HG03064 (cell line): ENCODE measurements around the gene C1orf141.
"Not testable (repeated sequence)": the region's sequence is repeated elsewhere in the genome, so short reads cannot be mapped to it uniquely, and the experiment has no call there.

Experiments
- ATAC-seq: cut with Tn5 transposase; IDR thresholded peaks from one replicate; pipeline ENCODE4 v1.9.1; 2021; ENCODE audit warnings: low read depth; ENCODE audit not compliant: unreplicated experiment

C1orf141 gene

DNA sequence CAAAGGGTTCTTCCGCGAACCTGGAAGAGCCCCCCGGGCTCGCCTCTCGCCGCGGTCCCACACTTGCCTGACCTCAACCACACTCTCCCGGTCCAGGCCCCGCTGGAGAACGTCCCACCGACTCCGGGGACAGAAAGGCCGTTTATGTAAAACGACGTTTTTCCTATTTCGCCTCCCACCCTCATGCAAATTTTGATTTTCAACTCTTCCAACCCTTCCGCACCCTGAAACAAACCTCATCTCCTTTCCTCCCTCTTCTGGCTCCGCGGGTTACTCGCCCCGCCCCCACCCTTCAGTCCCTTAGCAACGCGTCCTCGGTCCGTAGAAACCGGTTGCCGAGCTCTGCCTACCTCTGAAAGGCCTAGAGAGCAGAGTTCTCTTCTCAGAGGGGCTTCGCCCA is at the start of gene C1orf141:
TSS of gene C1orf141 (minus strand) at position 276 of the 400 bp plus-strand sequence. CDS start 7,730 bp downstream, outside the sequence.
- ATAC-seq: no peak

DNA sequence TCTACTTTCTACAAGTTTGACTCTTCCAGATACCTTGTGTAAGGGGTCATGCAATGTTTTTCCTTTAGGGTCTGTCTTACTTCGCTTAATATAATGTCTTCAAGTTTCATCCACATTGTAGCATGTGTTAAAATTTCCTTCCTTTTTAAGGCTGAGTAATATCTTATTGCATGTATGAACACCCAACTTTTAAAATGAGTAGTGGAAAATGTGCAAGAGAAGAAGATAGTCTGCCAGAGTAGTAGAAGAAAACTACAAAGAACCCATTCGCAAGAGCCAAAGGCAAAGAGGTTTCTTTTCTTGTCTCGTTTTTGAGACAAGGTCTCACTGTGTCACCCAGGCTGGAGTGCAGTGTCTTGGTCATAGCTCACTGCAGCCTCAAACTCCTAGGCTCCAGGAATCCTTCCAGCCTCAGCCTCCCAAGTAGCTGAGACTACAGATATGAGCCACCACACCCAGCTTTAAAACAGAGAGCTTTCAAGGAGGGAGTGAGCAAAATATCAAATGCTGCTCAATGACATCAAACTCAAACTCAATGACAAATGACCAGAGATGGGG is 40.8 kb upstream of the C1orf141 start:
- no peak for ATAC-seq

DNA sequence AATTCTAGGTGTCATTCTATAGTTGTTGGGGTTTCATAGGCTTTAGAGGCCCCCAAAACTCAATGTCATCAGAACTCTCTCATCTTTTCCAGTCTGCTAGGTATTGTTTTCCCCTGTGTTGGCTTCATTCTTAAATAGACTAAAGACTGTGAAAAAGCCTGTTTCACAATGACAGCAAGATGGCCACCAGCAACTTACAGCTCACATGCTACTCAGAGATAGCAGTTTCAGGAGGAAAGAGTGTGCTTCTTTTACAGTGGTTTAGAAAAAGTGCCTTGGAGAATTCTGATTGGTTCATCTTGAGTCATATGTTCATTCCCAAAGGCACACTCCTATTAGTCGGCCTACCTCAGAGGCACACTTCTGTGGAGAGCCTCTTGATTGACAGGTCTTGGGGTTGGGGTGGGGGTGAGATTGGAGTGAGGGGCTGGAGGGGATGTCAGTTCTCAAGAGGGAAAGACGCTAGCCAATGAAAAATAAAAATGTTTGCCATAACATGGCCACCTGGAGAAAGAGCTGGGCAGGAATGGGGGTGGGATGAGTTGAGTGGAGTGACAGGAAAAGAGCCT is 40.0 kb upstream of the C1orf141 start:
- no peak for ATAC-seq

DNA sequence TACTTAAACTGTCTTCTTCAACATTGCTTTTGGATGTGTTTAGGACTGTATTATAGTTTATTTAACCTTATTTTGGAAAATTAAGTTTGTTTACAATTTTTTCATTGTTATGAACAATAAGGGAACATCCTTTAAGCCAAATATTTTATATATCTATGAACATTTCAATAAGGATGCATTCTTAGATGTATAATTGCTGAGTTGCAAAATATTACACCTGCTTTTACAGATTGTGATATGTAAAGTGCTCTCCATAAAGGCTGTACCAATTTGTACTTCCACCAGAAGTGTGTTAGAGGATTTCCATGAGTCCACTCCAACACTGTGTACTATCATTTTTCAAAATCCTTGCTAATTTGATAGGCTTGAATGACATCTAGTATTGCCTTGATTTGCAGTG is 39.2 kb upstream of the C1orf141 start:
- ATAC-seq: no peak

DNA sequence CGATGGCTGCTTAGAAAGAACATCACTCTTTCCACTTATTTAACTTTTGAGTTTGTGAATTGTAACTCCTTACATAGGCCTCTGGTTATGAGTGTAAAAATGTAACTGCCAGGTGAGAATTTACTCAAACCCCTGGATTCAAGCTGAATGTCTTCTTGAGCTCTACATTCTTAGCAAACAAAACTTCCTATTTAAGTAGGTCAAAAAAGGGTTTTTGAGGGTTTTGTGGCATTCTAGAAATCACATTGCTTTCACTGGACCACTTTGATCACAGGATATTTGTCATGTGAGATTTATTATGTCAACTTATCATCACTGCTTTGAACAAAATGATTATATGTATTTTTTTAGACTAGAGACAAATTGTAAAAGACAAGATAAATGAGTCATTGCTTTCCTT is 37.2 kb upstream of the C1orf141 start:
- no peak for ATAC-seq

DNA sequence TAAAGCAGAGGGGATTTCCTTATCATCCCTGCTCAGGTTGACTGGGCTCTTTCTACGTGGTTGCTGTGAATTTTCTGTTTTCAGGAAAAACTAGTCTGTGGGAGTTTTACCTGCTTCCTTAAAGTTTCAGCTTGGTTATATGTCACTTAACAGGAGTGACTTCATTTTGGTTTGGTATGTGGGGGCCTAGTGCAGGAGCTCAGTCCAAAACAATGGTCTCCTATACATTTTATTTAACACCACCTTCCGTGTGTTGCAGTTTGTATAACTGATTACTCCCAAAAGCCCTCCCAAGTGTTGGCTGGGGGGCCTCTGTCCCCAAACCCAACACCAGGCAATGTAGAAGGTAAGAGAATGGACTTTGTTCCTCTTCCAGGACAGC is 36.8 kb upstream of the C1orf141 start:
- ATAC-seq: no peak

DNA sequence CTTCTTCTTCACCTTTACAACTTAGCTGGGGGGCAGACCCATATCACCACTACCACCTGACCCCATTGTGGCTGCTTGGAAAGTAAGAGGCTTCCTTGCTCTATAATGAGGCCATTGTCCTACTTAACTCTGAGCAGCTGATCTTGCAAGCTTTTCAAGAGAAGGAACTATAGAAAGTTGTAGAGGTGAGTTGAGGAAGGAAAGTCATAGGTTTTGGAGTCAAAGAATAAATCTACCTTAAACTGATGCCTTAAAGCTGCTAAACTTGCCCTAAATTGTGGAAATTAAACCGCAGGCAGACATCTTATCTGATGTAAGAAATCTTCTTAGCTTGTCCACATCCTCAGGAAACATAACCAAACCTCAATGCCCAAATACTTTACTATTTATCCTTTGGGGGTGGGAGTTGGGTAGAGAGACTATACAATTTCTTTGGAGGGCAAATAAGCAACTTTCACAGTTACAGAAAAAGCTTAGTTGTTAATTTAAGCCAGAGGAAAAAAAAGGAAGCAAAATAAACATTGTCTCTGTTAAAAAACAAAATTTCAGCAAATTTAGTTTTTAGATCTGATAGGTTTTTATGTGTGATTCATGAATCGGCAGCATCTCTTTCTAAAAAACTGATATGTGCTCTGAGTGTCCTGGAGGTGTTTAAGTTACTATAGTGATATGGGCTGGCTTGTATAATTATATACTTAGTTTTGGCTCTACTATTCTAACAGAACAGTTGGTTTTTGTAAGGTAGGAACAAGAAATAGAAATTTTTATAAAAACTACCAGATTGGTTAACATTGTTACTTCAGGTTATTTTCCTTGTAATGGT is 36.2 kb upstream of the C1orf141 start:
- no peak for ATAC-seq

DNA sequence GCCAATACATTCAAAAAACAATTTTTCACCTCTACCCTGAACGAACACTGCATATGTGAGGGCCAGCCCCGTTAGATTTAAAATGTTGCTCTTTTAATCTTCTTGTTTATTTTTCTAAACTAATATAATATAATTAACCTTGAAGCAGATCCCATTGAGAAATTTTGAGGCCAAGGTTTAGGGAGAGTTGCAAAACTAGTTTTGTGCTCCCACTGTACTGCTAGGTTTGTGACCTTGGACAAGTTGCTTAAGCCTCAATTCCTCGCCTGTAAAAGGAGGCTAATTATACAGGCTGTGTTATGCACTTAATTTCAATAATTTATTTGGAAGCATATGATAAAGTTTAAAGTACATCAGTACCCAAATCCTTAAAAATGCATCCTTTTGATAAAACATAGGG is 35.2 kb upstream of the C1orf141 start:
- no peak for ATAC-seq

DNA sequence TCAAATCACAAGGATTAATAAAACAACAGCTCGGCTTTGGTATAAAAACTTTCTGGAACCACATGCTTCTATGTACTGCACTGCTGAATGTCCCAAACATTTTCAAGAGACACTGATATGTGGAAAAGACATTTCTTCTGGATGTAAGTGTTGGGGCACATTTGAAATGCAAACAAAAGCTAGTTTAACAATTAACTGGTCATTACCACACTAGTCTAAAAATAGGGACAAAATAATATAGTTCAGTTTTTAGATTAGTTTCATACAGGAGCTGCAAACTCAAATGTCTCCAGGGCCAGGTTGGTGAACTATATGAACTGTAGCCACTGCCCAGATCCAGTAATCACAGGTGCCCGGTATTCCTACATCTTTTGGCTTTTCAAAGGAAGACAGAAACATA is 34.7 kb upstream of the C1orf141 start:
- ATAC-seq: peak; percentile 47

DNA sequence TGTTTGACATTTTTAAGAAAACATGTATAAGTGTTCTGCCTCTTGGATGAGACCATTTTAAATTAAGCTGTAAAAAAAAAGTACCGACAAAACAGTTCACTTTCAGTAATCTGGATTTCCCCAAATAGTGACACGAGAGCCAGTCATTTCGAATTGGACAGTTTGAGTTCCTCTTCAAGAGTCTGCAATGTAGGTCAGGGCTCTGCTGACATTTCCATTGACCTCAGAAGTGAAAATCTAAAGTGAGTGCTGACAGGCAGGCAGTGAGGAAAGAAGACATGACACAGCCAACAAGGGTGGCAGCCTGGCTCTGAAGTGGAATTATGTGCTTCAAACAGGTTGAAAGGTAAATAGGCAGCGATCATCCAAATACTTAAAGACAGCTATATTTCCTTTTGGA is 31.4 kb upstream of the C1orf141 start, which contains the start of gene IL23R:
TSS of gene IL23R (plus strand) at position 259 of the 400 bp plus-strand sequence. CDS start 1,667 bp downstream, outside the sequence.
- peak; percentile 81 for ATAC-seq

DNA sequence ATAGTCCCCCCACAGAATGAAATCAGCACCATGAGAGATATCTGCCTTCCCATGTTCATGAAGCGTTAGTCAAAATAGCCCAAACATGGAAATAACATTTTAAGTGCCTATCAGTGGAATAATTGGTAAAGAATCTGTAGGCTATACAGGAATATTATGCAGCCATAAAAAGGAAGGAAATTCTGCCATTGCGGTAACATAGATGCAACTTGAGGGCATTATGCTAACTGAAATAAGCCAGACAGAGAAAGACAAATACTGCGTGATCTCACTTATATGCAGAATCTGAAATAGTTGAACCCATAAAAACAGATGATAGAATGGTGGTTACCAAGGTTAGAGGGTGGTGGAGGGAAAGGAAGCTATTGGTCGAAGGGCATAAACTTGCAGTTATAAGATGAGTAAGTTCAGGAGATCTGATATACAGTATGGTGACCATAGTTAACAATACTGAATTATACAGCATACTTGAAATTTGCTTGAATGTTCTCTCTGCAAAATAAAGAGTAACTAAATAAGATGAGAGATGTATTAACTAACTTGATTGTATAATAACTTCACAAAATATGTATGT is 30.8 kb upstream of the C1orf141 start:
- no peak for ATAC-seq

DNA sequence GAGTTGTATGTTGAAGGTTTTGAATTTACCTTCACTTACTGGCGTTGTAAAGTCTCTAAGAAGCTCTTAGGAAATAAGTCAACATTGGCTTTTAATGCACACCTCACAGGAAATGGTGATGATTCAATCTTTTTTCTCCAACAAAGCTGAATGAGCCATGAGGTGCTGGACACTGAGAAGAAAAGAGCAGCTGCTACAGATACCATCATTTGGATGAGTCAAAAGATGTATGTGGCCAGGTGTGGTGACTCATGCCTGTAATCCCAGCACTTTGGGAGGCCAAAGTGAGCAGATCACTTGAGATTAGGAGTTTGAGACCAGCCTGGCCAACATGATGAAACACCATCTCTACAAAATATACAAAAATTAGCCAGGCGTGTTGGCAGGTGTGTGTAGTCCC is 28.2 kb upstream of the C1orf141 start:
- no peak for ATAC-seq

DNA sequence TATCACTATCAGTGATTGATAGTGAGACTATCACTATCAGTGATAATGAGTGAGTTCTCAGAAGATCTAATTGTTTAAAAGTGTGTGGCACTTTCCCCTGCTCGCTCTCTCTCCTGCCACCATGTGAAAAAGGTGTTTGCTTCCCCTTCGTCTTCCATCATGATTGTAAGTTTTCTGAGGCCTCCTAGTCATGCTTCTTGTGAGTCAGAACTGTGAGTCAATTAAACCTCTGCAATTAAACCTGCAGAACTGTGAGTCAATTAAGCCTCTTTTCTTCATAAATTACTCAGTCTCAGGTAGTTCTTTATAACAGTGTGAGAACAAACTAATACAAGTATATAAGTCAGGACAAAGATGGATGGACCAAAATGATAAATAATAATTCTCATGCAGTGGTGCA is 24.5 kb upstream of the C1orf141 start:
- ATAC-seq: no peak

DNA sequence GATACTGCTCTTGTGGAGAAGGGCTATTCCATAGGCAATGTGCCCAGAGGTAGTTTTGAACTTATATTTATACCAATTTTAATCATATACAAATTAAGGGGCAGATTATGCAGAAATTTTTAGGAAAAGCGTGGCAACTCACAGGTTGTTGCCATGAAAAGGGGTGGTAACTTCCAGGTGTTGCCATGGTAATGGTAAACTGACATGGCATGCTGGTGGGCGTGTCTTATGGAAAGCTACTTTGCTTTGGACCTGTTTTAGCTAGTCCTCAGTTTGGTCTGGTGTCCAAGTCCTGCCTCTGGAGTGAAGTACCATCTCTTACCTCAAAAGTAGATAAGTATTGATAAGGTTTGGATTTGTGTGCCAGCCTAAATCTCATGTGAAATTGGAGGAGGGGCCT is 23.6 kb upstream of the C1orf141 start:
- no peak for ATAC-seq

DNA sequence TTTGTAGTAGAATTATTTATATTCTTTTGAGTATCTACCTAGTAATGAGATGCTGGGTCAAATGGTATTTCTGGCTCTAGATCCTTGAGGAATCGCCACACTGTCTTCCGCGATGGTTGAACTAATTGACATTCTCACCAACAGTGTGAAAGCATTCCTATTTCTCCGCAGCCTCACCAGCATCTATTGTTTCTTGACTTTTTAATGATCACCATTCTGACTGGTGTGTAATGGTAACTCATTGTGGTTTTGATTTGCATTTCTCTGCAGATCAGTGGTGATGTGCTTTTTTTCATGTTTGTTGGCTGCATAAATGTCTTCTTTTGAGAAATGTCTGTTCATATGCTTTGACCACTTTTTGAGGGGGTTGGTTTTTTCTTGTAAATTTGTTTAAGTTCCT is 16.2 kb upstream of the C1orf141 start:
- no peak for ATAC-seq

DNA sequence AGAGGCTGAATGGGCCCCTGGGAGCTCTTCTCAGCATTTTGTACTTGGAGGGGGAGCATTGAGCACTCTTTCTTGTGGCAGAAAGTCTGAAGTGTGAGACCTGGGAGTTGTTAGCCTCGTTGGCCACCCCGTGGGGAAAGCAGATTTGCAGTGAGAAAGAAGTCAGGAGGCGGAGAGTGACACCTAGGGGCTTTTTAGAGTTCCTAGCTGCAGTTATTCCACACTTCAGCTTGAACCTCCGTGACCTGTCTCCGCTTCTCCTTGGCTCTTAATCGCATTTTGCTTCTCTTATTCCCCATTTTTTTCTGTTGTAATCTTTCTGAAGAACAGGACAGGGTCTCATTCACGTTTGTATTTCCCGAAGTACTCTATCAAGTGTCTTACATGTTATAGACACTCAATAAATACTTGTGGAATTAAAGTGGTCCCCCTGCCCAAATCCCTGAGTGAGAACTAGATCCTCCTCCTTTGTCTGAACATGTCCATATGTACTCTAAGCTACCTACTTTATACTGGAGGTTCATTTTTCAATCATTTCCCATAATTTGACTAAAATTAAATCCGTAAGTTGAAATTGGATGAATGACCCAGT is 14.5 kb upstream of the C1orf141 start:
- ATAC-seq: peak; percentile 95

DNA sequence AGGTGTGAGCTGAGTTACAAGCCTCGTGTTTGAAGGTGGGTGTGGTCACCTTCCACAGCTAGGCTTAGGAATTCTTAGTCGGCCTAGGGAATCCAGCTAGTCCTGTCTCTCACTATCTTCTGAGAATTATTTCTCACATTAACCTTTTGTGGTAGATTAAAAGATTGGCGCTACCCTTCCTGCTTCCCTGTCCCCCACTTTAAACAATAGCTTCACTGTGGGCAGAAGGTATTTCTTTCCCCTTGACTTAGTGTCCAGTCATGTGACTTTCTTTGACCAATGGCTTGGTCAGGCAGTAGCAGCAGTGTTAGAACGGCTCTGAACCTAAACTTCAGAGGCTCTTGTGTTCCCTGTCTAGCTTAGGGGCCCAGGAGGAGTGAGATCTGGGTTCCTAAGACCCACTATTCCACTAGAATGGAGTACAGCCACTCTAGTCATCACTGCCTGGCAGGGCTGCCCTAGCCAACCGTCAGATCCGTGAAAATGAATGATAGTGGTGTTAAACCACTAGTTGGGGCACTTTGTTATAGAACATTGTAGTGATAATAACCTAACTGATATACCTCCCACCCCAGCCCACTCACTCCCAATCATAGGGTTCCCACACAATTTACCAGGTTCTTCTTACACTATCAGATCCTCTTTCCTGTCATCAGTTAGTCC is 13.9 kb upstream of the C1orf141 start:
- ATAC-seq: peak; percentile 28

DNA sequence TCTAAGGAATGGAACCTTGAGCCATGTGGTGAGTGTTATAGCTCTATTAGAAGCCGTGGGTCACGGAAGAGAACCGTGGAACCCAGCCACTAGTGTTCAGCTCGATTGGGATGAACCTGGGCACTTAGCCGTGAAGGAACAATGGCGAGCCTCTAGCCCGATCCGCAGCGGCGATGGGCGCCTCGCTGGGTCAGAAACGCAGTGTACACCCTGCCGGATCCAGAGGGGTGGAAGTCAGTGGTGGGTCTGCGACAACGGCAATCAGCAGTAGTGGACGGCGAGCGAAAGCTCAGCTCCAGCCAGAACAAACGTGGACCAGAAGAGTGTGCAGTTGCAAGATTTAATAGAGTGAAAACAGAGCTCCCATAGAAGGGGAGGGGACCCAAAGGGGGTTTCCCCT is 13.2 kb upstream of the C1orf141 start:
- not testable (repeated sequence) for ATAC-seq

DNA sequence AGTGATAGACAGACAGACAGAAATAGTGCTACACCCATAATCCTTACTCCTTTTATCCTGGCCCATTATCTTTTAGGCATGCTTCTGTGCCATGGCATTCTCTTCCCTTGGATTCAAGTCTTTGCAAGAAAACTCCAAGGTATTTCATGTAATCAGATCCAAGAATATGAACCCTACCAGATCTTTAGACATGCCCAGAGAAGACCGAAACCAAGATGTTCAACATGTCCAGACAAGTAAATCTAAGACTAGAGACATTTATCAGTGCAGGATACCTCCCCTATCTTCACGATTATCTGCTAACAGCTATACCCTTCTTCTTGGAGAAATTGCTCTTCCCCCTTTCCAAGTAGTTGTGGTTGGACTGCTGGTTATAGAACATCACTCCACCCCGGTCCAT is 11.8 kb upstream of the C1orf141 start:
- no peak for ATAC-seq

DNA sequence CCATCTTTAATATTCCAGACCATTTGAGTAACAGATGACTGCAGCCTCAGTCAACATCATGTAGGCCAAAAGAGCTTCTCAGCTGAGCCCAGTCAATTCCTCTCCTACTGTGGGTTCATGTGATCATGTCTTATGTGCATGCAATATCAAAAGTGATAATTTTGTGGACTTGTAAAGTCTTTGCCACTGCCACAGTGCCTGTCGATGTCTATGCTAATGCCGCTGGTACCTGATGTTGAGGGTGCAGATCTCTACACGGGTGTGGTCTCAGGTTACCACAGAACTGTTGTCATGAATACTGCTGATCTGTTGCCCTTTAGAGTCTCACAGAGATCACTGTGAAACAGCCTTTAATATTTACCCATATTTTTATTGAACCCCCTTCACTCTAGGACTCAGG is 11.3 kb upstream of the C1orf141 start:
- no peak for ATAC-seq

DNA sequence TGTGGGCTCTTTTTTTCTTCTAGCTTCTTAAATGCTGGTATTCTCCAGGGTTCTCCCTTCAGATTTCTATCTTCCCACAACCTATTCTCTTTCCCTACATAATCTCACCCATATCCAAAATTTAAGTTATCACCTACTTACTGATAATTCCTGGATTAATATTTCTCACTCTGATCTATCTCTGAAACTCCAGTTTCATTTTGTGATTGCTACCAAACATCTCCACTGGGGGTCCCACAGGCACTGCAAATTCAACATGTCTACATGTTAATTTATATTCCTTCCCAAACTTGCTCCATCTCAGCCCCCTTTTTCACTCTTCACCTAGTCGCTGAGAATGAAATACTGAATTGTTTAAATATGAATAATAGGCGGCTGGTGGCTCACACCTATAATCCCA is 9.9 kb upstream of the C1orf141 start:
- no peak for ATAC-seq
